NCI-H82 (cell line): ENCODE data around the gene AGK.

Experiments
- DNase-seq: peaks from one replicate; lab custom pipeline; 2025; lab: John Stamatoyannopoulos, UW

Gene AGK

GRCh38 chr7:141551094-141551781, at the start of gene AGK:
Gene AGK (plus strand): TSS chr7:141551410. CDS start chr7:141555467, 4,057 bp downstream.
- DNase-seq, result peak; percentile 89

- no peak for DNase-seq
Observed at GRCh38 chr7:141501451-141501850, 49.8 kb upstream of the AGK start.

- no peak for DNase-seq
Observed at GRCh38 chr7:141511316-141511675, 39.9 kb upstream of the AGK start.

DNA sequence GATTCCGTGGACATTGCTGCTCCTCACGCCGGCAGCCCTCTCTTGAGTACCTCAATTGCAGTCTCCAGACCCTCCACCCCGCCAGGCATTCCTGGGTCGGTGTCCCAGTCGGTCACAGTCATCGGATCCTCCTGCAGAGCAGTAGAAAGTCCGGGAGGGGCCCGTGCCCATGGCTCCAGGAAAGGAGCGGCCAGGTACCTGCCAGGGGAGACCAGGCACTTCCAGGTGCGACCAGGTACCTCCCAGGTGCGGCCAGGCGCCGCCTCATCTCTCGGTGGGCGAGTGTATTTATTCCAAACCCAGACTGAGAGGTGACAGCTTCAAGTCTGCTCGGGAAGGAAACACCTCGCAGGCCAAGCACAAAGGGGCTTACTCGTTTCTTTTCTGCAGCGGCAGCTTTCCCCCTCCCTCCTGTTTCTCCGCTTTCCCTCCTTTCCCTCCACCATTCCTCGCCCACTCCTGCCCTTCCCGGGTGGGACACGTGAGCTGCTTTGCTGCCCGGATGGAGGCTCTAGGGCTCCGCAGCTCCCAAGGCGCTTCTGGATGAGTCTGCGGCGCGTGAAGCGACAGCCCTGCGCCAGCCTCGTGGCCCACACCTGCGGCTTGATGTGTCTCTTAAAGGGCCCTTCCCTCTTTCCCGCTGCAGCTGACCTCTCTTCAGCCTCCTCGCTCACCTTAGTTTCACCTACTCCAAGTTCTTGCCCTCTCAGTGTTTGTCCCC, 39.4 kb upstream of the AGK start:
- DNase-seq, result peak; percentile 23

DNA sequence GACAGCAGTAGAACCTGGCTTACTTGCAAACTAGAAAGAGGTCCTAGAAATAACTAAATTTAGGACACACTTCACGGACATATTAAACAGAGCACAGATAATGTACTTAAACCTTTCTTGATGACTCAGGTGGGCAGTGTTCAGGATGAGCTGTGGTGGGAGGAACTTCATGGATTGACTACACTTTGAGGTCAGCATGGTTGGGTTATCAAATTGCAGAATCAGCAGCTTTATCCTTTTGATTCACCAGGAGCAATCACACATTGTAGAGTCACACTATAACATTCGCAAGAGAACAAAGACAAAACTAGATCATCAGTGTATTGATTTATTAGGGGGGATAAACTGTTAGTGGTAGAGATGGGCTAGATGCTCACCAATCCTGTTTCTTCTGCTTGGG, 38.6 kb upstream of the AGK start:
- DNase-seq, result no peak

DNA sequence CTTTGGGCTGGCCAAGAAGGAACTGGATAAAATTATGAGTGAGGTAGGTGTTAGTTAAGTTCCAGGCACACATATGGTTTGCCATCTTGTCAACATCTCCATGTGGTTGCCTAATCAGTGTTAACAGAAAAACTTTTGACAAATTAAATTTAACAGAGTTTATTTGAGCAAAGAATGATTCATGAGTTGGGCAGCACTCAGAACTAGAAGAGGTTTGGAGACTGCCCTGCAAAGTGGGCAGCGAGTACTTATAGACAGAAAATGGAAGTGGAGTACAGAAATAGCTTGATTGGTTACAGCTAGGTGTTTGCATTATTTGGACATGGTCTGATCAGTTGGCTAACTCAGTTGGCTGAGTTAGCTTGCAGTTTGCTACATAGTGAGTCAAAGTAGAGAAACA, 37.5 kb upstream of the AGK start:
- no peak for DNase-seq

DNA sequence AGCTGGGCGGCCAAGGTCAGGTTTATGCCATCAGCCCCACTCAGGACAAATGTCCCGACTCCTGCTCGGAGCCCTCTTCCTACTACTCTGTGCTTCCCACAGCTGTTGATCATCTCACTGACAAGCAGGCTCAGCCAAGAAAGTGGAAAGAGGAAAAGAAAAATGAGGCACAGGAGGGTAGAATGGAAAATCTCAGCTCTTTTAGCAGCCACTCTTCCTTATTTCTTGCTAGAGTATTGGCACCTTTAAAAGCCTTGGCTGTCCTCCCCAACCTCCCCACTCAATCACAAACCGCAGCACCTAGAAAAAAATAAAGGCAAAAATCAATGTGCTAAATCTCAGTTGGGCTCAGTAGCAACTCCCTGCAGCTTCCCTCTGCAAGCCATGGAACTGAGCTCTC, 35.3 kb upstream of the AGK start:
- DNase-seq, result no peak

DNA sequence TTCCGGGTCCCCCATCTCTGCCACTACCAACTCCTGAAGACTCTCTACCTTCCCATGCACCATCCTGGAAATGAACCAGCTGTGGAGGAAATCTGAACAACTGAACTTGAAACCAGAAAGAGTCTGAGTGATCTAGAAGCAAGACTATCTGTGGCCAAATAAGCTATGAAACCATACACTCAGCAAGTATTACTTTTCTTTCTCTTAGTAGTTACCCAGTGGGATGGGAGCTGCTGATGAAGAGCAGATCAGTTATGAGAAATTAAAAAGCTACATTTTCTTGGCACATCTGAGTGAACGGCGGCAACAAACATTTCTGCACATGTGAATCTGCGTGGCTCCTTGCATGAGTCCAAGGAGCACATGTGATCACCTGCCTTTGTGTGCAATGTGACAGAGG, 31.6 kb upstream of the AGK start:
- DNase-seq, result no peak

GRCh38 chr7:141522657-141523342, 28.4 kb upstream of the AGK start:
- no peak for DNase-seq

DNA sequence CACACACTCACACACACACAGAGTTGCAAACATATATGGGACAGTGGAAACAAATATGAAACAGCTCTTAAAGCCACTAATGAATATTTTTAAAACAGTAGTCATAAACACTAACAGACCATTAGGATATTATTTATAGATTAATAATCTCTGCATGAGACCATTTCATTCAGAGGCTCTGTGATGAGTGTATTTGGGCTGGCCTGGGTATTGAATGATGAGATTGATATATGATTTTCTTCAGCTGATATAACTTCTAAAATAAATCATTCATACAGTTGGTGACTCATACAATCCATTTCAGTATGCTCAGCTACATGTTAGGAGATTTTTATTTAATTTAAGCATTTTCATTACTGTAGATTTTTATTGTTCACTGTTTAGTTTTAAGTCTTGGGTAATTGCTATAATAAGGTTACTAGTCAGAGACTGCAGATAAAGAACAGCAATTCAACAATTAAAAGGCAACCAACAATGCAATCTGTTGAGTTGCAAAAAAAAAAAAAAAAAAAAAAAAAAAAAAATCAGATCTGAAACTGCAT, 25.2 kb upstream of the AGK start:
- no peak for DNase-seq

GRCh38 chr7:141527076-141527475, 24.1 kb upstream of the AGK start:
- peak; percentile 6 for DNase-seq

GRCh38 chr7:141528399-141528798, 22.8 kb upstream of the AGK start:
- no peak for DNase-seq

DNA sequence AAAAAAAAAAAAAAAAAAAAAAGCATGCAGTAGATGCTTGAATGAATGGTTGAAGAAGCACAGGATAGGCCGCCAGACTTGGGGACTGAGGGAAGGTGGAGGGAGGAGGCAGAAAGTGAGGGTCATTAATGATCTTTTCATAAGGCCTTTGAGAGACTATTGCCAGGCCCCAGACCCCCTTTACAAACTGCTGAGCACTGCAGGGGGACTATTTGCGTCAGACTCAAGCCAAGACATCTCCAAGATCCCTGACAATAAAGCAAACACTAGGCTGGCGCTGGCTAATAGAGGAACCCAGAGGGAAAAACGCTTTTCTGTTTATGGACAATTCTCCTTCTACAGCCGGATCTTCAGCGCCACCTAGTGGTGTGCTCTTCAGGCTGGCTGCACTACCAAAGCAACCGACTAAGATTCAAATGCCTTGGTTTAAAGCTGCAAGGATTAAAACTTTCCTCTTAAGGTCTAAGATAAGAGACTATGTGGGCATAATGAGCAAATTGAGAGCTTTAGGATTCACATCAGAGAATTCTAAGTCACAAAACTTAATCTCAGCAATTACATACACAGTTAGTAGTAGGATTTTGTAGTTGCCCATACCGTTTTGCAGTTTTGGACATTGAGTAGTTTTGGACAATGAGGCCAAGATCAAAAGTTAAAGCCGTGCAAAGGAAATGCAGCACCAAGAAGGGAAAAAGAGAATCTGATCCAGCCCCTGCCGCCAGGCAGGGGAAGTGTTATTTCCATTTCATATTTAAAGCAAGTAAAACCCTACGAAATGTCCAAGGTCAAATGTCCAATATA, 17.9 kb upstream of the AGK start:
- DNase-seq, result peak; percentile 89

- no peak for DNase-seq
Observed at GRCh38 chr7:141534757-141535737, 16.2 kb upstream of the AGK start.

- no peak for DNase-seq
Observed at GRCh38 chr7:141537906-141538305, 13.3 kb upstream of the AGK start.

- no peak for DNase-seq
Observed at GRCh38 chr7:141541375-141541774, 9.8 kb upstream of the AGK start.

DNA sequence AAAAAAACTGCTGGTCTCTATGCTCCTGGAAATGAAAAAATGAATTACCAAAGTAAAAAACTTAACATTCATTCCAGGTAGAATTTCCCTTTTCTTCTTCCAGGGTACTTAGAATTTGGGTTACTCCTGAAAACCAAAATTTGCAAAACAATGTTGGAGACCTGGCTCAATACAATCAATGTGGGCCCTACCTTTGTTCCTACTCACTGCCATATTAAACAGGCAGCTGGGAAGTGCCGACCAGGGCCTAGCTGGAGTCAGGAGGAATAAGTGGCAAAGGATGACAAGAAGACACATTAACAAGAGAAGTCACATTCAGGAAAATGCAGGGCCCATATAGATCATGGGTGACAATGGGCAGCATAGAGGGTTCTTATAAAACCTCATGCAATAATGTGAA, 6.4 kb upstream of the AGK start:
- DNase-seq, result no peak

DNA sequence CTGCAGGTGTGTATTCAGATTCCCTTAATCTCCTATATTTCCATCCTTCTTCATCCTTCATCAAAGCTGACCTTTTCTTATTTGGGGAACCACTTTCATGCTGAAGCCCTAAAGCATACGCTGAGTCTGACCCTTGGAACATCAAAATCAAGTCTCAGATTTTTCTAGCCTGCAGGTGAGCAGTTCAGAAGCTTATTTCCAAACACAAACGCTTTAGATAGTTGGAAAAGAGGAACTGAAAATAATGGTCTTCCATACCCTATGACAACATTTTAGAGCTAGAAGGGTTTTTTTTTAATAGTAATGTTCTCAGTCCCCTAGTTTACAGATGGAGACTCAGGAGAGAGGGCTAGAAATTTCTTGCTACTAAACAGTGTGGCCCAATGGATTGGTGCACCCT, 1.6 kb upstream of the AGK start:
- no peak for DNase-seq

DNA sequence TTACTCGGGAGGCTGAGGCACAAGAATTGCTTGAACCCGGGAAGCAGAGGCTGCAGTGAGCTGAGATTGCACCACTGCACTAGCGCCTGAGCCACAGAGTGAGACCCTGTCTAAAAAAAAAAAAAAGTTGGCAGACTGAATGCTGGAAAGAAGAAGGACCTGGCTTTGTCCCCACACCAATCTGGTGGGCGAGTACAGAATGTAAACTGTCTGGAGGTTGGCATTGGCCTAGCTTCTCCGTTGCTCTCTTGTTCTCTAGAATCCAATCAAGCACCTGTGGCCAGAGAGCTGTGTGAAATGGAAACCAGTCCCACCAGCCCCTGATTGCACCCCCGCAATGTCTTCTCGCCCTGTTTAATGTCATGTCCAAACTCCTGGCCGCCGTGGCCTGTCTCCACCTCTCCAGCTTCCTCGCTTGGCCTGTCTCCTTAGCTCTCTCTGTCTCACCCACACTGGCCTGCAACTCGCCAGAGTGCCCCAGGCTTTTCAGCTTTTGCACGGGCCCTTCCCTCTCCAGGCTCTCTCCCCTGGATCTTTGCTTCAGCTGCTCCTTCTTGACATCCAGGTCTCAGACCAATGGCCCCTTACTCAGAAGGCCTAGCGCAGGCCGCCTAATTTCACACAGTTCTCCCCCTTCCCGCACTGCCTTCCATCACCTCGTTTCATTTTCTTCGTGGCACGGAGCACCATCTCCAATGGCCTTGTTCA, 670 bp upstream of the AGK start:
- DNase-seq, result peak; percentile 43

DNA sequence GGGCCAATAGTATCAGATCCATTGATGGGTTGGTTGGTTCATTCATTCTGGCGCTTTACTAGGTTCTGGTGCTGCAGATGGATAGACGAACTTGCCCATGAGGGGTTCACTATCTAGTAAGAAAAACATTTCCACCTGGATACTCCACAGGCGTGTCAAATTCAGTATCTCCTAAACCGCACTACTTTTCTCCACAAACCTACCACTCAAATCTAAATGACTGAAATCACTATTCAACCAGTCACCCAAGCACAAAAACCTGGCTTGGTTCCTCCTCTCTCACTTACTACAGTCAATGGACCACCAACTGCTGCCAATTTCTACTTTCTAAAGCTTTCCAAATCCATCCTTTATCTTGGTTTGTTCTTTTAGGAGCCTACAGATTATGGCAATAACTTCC, 572 bp downstream of the AGK start:
- no peak for DNase-seq
